H4 (cell line): ENCODE data around the gene TNFRSF21. TPM values are rescaled to one million over a fixed set of nuclear protein-coding genes. Genes with fewer than 3 reads are reported as not detected.
A peak's percentile ranks its signal among the peaks of the same experiment; 100 is the strongest.
"Not testable (repeated sequence)": the region's sequence is repeated elsewhere in the genome, so short reads cannot be mapped to it uniquely, and the experiment has no call there.

Experiments
- DNase-seq: peaks from one replicate; pipeline ENCODE4 v3.0.0-alpha.2; 2015; ENCODE audit warnings: low spot score
- total RNA-seq: library from RNA; depleted of rRNA; stranded (reverse); fragments of >200 nt; shearing (Covaris generic); gene quantifications from 2 replicates; pipeline ENCODE4 v1.2.3, GENCODE V29; 2014

The TNFRSF21 gene
- total RNA-seq, 1 experiment from 2014 or later: 7.7 TPM

DNA sequence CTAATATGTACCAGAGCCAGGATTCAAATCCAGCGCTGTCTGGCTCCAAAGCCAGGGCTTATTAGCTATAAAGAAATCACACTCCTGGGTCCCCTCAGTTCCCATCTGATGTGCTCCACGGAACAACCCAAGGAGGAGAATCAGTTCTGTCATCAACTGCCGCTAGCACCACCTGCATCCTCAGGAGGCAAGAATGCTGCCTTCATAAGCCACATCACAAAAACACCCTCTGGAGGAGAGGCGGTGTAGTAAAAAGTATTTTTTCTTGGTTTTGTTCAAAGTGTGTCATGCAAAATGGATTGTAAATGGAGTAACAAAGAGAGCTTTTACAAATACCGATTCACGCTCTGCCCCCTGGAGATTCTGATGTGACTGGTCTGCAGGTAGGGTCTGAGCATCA is 57.1 kb downstream of the TNFRSF21 start:
- DNase-seq: no peak

DNA sequence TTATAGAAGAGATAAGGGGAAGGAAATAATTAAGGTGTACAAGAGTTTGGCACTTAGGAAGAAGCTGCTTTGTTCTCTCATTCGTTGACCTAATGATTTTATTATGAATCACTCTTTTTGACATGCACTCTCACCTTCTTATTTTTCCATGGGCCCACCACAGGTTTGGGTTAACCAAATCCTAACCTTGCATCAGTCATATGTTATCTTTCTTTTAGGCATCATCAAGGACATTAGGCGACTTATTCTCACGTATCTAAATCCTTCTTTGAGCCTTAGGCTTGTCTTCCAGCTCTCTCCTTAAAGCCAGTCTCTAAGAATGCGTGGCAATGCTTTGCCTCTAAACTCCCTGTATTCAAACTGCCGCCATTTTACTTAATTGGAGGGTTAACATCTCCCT is 58.3 kb downstream of the TNFRSF21 start:
- DNase-seq: no peak

GRCh38 chr6:47250302-47250701 is 59.4 kb downstream of the TNFRSF21 start:
- no peak for DNase-seq

- DNase-seq: no peak
Measured at GRCh38 chr6:47248446-47248845, 61.3 kb downstream of the TNFRSF21 start.

GRCh38 chr6:47247227-47247797 is 62.4 kb downstream of the TNFRSF21 start:
- DNase-seq: no peak

DNA sequence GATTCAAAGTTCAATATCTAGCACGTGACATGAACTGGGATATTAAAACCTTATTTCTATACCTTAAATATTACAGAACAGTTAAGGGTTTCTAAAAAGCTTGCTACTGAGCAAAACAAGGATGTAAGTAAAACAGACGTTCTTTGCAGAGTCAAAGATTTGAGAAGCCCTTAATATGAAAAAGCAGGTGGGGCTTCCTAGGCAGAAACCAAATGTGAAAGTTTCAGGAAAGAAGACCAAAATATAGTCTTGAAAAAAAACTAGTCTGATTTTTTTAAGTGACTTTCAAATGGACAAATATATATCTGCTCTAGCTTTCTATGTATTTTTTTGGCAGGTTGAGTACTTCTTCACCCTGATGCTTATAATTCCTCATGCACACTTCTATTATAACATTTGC is 63.2 kb downstream of the TNFRSF21 start:
- DNase-seq: no peak

- DNase-seq: peak; percentile 42
Measured at GRCh38 chr6:47245745-47246371, 63.8 kb downstream of the TNFRSF21 start.

DNA sequence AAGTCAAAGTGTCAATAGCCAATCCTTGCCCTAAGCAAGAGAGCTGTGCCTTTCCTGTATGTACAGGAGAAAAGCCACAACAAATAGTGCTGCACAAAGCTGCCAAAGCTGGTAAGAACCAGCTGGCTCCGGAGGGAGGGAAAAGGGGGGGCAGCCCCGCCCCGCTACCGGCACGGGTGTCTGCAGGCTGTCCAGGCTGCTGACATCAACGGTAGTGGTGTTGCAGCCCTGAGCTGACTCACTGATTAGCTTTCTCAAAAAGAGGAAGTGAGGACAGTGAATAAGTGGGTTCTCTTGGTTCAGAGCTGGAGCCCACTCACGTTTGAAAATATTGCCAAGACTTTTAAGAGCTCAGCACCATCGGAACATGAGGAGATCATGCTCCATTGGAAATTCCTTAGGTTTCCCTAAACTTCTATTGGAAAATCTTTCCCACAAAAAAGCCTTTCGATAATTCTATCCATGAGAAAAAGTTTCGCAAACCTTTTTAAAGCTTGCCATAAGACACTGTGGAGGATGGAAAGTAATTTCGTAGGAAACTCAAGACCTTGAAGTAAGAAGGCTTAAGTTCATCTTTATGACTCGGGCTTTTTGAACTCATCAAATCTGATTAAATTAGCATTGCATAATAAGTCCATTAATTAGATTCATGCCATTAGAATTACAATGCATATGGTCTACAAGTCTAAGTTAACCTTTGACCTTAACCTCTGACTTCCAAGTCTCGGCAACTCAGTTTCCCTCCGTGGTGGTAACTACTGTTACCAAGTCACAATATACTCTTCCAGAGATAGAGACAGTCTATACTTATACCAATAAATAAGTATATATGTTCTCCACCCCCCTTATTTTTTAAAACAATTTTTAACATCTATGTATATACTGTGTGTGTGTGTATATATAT is 67.0 kb downstream of the TNFRSF21 start:
- DNase-seq: peak; percentile 97

GRCh38 chr6:47241742-47242482 is 67.8 kb downstream of the TNFRSF21 start:
- no peak for DNase-seq

- DNase-seq: no peak
Measured at GRCh38 chr6:47240277-47240890, 69.3 kb downstream of the TNFRSF21 start.

DNA sequence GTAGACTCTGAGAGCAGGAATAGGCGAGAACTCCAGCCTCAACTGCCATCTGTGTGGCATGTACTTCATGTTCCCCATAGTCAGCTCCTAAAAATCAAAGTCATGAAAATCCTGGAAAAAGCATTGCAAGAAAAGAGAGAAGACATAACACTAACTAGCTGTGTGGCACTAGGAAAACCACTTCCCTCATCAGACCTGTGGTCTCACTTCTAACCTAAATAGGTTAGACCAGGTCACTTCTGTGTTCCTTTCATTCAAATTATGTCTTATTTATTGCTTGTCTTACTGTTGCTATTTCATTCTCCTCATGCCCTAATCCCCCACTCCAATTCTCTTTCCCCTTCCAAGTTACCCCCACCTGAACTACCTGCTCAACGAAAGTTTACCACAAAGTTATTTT is 70.2 kb downstream of the TNFRSF21 start:
- no peak for DNase-seq

- no peak for DNase-seq
Measured at GRCh38 chr6:47238456-47238995, 71.2 kb downstream of the TNFRSF21 start.

- DNase-seq: no peak
Measured at GRCh38 chr6:47237196-47237595, 72.5 kb downstream of the TNFRSF21 start.

- no peak for DNase-seq
Measured at GRCh38 chr6:47235964-47236760, 73.5 kb downstream of the TNFRSF21 start.

DNA sequence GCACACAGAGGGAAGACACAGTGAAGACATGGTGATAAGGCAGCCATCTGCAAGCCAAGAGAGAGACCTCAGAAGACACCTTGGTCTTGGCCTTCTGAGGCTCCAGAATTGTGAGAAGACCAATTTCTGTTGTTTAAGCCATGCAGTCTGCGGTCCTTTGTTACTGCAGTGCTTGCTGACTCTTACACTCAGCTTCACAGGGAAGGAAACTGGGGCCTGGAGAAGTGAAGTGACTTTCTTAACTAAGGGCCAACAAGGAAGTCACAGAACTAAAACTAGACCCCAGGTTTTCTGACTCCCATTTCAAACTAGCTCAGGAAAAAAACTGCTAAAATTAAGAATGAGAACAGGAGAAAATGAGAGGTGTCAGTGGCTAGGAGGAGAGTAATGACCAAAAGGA is 74.3 kb downstream of the TNFRSF21 start:
- no peak for DNase-seq

DNA sequence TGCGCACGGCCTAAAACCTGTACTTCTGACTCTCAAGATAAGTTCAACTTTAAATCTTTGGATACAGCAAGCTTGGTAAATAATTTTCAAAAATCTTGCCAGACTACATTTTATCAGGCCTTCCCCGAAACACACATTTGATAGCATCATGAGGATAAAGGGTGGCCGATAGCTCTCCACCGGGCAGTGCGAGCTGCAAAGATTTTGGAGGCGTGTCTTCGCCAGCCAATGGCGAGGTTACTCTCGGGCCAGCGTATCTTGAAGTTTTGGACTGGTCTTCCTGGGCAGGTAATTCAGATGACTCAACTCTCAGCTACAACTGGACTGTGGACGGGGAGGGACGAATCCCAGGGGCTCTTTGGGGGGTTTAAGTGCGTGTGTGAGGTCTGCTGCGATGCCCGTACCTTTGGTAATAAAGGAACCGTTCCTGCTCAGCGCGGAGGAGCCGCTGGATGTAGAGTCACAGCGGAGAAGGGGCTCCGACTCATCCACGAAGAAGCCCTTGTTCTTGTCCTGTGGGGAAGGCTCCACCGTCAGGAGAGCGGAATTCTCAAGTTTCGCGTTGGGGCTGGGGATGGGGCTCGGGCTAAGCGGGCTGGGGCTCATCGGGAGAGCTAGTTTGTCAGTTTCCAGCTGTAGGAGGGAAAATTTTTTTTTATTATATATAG is 75.3 kb downstream of the TNFRSF21 start:
- no peak for DNase-seq

GRCh38 chr6:47231151-47231550 is 78.6 kb downstream of the TNFRSF21 start:
- DNase-seq: no peak

GRCh38 chr6:47230579-47230978 is 79.1 kb downstream of the TNFRSF21 start:
- DNase-seq: no peak

DNA sequence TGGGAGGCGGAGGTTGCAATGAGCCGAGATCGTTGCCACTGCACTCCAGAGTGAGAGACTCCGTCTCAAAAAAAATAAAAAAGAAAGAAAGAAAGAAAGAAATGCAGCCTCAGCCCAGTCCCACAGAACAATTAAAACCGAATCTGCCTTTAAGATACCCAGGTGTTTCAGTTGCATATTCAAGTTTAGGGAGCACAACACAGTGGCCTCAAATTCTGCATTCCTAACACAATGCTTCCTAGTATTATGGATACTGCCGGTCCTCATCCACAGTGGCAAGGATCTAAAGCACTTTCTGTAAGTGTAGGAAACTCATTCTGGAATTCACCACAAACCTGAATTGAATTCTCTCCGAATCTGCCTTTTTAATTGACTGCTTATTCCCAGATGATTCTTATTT is 80.5 kb downstream of the TNFRSF21 start:
- no peak for DNase-seq

GRCh38 chr6:47228093-47228492 is 81.6 kb downstream of the TNFRSF21 start:
- not testable (repeated sequence) for DNase-seq
